ENCODE results near the gene MYO18B. TPM values are rescaled to one million over a fixed set of nuclear protein-coding genes. Genes with fewer than 3 reads are reported as not detected.
"Not testable (repeated sequence)": the region's sequence is repeated elsewhere in the genome, so short reads cannot be mapped to it uniquely, and the experiment has no call there.

MYO18B gene, protein sequence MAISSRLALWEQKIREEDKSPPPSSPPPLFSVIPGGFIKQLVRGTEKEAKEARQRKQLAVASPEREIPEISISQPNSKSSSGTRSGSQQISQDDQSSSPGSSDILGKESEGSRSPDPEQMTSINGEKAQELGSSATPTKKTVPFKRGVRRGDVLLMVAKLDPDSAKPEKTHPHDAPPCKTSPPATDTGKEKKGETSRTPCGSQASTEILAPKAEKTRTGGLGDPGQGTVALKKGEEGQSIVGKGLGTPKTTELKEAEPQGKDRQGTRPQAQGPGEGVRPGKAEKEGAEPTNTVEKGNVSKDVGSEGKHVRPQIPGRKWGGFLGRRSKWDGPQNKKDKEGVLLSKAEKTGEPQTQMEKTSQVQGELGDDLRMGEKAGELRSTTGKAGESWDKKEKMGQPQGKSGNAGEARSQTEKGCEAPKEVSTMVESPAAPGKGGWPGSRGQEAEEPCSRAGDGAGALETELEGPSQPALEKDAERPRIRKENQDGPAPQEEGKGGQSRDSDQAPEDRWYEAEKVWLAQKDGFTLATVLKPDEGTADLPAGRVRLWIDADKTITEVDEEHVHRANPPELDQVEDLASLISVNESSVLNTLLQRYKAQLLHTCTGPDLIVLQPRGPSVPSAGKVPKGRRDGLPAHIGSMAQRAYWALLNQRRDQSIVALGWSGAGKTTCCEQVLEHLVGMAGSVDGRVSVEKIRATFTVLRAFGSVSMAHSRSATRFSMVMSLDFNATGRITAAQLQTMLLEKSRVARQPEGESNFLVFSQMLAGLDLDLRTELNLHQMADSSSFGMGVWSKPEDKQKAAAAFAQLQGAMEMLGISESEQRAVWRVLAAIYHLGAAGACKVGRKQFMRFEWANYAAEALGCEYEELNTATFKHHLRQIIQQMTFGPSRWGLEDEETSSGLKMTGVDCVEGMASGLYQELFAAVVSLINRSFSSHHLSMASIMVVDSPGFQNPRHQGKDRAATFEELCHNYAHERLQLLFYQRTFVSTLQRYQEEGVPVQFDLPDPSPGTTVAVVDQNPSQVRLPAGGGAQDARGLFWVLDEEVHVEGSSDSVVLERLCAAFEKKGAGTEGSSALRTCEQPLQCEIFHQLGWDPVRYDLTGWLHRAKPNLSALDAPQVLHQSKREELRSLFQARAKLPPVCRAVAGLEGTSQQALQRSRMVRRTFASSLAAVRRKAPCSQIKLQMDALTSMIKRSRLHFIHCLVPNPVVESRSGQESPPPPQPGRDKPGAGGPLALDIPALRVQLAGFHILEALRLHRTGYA (N-terminal part only)
- 0.05 TPM for polyA plus RNA-seq (ENCODE audit: insufficient read length)
- long read RNA-seq, donor 1 = 0 reads
- long read RNA-seq, donor 2 = 0 reads
- long read RNA-seq, donor 3 = 0 reads
- long read RNA-seq, donor 4 = 0 reads
- long read RNA-seq, donor 5 = 0 reads
- long read RNA-seq, donor 6 = 0 reads
- long read RNA-seq, donor 7 = 0 reads
- long read RNA-seq, donor 8 = 0 reads

DNA sequence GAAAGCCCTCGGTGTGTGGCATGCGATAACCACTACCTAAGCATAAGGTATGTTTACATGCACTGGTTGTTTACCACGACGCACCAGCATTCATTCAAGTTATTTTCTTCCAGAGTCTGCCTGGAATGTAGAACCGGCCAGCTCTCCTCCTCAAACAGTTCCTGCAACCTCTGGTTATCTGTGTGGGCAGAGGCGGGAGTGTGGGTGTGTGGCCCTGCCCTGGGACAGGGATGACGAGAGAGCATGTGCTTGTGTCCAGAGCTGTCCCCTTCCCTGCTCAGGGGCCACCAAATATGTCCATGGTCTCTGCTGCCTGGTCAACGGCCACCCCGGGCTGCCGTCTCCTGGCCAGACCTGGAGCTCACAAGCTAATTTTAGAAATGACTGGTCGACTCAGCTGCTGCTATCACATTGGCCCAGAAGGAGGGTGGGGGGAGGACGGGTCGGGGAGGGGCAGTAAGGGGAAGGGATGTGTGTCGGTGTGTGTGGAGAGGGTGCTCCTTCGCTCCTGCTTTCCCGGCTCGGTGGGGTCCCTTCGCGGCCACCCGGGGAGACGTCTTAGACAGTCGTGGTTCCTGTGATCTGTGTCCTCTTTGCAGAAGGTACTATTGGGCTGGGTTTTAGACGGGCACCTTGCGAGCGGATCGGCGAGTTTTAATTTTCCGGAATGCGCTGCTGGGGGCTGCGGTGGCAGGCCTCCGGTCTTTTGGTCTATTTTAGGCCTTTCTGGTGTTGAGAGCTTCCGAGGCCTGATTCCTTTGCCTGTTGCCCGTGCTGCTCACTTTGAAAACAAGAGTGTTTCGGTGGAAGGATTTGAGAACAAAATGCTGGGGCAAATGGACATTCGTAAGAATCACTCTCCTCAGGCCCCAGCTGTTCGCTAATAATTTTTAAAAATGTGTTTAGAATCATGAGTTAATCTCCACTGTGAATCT, at the start of gene MYO18B:
MYO18B (plus strand) TSS at position 497 of the 935 bp plus-strand sequence. CDS start 18,905 bp downstream, outside the sequence.
- no peak for DNase-seq

DNA sequence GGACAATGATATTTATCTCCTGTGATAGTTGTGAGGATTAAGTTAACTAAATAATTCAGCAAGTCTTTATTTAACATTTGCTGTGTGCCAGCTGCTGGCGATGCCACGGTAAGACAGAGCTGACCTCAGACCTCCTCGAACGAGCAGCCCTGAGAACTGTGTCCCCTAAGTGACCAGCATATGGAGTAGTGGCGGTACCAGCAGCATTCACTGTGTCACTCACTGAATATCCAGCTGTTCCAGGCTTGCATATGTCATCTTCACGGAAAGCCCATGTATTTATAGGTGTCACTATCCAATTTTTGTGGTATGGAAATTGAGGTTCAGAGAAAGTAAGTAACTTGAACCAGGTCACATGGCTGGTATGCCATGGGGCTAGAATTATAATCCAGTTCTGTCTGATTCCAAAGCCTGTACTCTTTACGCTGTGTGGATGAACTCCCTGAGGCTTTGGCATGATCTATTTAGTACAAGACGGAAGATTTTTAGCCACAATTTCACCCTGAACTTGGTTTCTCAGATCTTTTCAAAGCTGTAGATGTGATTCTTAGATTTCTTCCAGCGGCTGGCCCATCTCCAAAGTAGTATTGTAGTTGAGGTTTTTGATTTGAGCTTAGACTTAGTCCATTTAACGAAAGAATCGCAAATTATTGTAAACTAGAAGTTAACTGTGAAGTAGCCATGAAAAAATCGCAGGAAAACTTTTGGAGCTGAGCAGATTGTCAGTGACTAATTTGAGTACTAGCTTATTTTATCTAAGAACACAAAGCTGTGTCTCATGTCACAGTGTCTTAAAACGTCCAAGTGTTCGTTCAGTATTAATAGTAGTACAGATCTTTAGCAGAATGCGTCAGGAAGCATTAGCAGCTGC, 49.4 kb upstream of the MYO18B start:
- DNase-seq = no peak

DNA sequence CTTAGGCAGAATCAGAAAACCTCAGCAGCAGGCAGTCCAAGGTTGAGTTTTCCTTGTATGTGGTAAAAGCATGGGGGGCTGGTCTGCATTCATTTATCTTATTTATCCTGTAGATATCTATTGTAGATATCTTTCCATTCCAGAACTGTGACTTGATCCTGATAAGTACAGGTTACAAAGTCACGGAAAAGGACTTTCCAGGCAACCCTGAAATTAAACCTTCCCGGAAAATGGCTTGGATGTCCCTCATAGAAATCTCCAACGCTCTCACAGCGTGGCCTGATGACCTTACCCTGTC, 48.8 kb upstream of the MYO18B start:
- no peak for DNase-seq

DNA sequence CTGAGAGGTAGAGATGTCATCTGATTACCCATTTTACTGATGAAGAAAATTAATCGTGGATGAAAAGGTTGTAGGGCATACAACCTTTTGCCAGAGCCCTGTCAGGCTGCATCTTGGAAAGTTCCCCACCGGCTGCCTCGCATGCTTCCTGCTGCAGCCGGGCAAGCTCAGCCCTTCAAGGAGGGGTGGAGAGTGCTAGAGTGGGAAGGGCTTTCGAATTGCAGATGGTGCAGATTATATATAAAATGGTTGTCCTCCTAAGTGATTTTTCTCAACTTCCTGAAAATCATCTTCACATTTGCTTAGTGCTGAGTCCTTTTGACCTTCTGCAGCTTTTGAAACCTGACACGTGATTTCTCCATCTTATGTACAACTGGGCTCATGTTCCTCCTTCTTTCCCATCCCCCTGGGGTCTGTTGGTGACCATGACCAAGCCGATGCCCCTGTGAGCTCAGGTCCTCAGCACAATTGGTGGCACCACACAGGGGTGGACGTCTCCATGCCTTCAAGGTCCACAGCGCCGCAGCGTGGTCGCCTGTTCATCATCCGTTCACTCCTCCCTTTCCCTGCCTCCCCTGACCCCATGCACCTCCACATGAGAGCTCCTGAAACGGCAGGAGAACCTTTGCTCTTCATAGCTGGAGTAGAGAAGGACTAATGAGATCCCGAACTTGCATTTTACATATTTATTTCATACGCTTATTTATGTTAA, 47.6 kb upstream of the MYO18B start:
- no peak for DNase-seq

DNA sequence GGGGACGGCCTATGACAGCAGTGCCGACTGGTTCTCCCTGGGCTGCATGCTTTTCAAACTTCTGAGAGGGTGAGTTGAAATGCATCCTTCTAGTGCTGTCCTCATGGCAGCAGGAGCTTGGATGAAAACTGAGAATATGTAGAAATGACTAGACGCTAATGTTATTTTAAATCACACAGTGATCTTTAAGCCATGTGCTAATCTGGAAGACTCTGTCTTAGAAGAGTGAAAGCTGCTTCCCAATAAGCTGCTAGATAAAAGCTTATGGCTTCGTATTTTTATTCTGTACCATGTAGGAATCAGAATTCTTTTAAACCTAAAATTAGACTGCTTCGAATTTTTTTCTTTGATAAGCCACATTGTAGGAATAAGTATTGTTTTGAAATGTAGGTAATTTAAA, 46.8 kb upstream of the MYO18B start:
- no peak for DNase-seq

DNA sequence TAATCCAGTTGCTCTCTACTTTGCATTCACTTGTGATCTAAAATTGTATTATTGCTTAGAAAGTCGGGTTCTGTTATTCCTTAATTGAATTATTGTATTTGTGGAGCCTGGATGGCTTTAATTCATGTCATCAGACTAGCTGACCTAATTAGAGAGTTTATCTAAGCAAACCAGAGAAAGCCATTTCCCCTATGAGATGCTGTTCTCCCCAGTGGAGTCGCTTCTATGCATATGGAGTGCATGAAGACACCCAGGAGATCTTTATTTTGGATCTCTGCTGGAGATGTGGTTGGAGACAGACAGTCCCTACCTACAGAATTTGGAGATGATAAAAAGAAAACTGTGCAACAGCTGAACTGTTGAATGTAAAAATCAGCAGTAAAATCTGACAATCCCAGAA, 45.2 kb upstream of the MYO18B start:
- DNase-seq = no peak

DNA sequence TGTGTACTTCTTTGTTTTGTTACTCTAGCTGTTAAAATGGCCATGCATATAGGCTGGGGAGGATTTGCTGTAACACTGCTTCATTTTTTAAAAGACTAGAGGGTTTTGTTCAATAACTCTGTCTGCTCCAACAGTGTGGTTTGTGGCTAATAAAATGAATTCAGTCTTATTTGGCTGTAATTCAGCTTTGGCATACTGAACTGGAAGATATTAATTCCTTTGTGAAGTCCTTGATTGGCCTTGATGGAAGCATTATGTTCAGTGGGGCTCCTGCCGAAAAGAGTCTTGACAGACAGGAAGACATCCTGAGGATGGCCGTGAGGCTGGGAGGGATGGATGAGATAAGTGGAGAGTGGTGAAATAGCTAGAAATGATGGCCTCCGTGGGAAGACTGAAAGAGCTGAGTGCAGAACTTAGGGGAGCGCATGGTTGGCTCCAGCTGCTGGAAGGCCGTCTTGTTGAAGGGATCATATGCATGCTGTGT, 44.8 kb upstream of the MYO18B start:
- no peak for DNase-seq

DNA sequence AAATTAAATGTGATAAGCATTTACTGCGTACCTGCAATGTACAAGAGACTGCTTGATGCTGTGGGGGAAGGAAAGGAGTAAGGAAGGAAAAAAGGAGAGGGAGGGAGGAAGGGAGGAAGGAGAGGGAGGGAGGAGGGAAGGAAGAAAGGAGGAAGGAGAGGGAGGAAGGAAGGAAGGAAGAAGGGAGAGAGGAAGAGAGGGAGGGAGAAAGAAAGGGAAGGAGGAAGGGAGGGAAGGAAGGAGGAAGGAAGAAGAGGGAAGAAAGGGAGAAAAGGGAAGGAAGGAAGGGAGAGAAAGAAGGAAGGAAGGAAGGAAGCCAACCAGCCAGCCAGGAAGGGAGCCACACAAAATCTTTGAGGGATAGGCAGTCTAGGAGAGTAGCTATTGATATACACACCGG, 44.0 kb upstream of the MYO18B start:
- DNase-seq = no peak

DNA sequence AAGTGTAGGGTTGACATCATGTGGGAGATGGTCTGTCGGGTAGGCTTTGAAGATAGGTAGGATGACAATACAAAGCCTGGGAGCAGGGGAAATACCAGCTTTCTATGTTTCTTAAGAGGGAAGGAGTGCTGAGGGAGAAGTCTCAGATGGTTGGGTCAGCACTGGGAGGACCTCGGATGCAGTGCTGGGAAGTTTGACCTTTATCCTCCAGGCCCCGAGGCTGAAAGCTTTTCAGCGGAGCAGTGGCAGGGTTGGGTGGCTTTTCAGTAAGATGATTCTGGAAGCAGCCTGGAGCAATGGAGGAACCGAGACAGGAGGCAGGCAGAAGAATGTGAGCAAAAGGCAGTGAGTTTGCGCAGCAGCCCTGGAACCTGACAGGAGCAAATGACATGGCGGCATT, 43.5 kb upstream of the MYO18B start:
- DNase-seq = no peak

DNA sequence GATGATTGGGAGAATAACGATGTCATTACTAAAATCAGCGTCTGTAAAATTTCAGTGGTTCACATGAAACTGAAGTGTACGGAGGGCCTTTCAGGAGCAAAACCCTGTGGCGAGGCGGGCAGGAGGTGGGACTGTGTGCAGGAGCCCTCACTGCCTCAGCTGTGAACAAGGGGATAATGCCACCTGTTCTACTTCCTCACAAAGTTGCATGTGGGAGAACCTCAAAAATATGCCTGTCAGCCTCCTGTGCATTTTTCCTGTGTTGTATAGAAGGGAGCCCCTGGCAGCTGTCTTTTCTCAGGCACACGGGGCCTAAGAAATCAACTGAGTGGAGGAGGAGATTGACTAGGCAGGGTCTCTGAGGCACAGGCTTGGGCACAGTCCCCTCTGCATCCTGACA, 43.0 kb upstream of the MYO18B start:
- DNase-seq = no peak

DNA sequence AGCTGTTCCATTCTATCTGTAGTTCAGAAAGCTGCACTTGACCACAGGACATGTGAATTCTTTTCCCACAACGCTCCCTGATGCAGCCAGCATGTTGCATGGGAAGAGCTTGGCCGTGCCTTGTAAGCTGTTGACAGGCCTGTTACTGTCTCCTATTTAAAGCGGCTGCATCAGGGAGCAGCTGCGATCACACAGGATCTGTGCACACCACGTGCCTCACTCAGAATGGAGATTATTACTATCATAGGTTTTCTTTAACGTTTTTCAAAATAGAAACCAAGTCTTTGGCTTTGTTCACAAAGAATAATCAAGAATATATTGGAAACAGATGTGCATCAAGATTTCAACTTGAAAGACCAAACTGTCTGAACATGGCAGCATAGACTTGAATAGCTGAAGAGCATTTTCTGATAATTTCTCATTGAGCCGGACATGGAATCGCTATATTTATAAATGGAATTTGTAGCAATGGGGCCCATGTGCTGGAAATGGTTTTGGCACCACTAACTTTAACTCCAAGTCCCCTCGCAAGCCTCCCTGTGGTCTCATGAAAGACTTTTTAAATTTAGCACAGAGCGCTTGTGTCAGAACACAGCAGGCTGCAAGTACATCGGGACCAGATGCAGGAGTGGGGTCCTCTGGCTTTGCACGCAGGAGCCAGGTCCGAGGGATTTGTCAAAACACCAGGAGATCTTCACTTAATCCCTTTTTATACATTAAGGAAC, 40.8 kb upstream of the MYO18B start:
- no peak for DNase-seq

DNA sequence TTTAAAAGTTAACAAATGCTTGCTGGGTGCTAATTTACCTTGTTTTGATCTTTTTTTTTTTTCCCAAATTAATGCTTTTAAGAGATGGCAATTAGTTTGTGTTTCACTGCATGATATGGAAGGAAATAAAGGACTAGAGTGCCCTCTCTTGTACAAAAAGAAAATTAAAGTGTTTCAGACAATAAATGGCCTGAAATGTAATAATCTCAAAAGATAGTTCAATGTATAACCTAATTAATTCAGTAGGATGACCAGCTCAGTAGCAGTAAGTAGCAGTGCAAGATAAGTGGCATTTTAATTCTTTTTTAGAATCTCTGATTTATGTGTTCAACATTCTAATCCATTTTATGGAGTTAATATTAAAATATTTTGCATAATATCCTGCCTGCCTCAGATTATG, 39.9 kb upstream of the MYO18B start:
- DNase-seq = no peak

DNA sequence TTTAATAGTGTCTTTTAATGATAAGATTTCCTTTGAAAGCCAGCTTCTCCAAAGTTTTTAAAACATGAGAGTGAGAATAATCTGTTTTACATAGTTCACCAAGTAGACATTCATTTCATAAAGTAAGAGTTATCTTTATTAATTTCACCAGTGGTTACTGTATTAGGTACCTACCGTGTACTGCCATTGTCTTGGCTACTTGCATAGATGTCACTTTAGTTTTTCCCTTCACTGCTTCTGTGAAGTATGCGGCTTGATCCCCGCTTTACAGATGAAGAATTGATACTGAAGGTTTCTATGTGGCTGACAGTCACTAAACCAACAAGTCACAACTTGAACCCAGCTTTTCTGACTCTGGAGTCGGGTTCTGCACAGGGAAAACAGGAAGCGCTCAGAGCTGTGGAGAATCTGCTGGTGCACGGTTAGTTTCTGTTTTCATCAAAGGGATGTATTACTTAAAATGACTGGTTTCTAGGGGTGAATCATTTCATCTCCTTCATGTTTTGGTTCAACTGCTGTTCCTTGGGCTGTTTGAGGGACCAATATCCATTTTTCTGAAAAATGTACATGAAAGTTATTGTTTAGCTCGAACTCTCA, 39.3 kb upstream of the MYO18B start:
- DNase-seq = no peak

DNA sequence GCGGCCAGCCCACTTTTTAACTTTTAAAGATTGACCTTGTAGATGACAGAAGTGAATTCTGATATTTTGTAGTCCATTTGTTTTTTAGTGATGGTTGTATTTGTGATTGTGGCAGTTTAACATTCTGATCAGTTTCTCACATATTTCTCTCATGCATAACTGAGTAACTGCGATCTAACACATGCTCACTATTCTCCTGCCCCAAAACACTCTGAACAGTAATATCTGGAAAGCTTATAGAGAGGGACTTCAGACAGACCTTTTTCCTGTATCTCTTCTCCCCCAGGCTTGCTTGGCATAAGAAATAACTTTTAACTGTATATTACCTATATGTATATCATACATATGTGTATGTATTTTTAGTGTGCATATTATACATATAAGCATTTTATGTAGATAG, 37.3 kb upstream of the MYO18B start:
- no peak for DNase-seq

DNA sequence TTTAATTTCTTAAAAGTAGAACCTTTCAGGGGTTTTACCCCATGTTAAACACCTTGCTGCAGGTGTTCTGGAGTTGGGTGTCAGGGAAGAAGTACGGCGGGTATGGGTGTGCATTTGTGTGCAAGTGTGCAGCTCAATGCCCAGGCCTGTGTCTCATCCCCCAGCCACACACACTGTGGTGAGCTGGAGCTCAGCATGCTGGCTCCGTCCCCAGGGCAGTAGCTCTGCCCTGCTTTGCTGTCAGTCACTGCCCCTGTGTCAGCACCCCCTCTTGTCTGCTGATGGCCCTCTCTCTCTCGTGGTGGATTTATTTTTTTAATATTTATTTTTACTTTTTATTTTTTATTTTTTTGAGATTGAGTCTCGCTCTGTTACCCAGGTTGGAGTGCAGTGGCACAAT, 35.8 kb upstream of the MYO18B start:
- no peak for DNase-seq

DNA sequence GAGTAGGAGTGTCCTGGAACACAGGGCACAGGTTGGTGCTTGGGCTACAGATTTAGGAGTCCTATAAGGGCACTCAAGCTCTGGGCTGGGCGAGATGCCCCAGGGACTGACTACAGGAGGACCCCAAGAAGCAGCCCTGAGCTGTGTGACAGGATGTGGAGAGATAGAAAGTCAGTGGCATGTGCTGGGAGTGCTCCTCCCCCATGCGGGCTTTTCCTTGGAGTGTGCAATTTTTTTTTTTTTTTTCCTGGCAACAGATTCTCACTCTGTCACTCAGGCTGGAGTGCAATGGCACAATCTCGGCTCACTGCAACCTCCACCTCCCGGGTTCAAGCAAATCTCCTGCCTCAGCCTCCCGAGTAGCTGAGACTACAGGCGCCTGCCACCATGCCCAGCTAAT, 33.6 kb upstream of the MYO18B start:
- DNase-seq = not testable (repeated sequence)

DNA sequence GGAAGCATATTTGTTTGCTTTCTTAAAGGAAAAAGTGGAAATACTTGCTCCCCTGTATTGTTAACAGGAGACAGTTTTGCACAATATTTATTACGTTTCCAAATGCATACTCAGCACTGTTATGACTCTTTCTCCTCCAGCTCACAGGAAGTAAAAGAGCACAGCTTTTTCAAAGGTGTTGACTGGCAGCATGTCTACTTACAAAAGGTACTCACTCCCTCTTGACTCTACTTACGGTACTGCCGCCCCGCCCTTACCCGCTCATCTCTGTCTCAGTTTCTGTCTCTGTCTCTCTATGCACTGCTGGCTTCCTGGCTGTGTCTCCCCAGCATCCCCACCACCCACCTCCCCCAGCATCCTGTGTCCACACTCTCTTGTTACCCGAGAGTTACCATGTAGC, 32.2 kb upstream of the MYO18B start:
- no peak for DNase-seq

DNA sequence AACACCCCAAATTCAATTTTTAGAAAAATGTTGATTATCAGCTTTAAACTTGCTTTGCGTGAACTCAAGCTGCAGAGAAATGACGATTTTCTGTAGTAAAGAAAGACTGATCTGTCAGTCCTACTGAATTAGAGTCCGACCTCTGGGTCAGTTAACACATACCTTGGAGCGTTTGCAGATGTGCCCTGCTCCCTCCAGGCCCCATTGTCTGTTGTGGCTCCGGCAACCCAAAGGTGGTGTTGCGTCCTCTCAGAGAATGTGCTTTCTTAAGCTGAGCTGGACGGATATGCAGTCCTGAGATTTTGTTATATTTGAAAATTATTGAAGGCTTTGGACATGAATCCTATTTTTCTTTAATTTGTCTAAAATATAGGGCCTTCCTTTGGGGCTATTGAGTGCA, 31.5 kb upstream of the MYO18B start:
- DNase-seq = no peak

Data from left kidney (tissue), 8 donors.